Heart left ventricle (tissue), 13 donors: Measurements from ENCODE around the gene BDKRB2.

Experiments used
- CTCF ChIP-seq, 12 donors: fragments of 200-600 bp; sonication (generic) in 4 of 12; IDR thresholded peaks; one replicate each; pipeline versions ENCODE4 v1.5.0 to v1.8.0; 2018 to 2022; ENCODE audit warnings: antibody characterized with exemption in 12 of 12, mild to moderate bottlenecking in 5 of 12
- POLR2A ChIP-seq, 2 donors: fragments of 450-650 bp; IDR thresholded peaks; one replicate each; pipeline ENCODE4 v1.6.1; 2017; ENCODE audit warnings: antibody characterized with exemption in 2 of 2, mild to moderate bottlenecking in 2 of 2, moderate library complexity in 2 of 2
- donor health status: ischemic (EF 13 %, LVEDD 7.1; RV severe dilation, severe dysfunction).
- donor health status: DM: no; HTN: yes; CAD: no.
- donor health status: DM: no; HTN: no; CAD: no.
- donor health status: ischemic (EF 25% LVEDD 6.9; RV normal size, moderate dysfunction).
- donor health status: ischemic (EF 25% LVEDD 5.7; RV mildly dilated, moderate dysfunction).
- donor health status: ischemic (EF 35%, LVEDD 5.7; RV mildly dilated, moderate dysfunction).
- donor health status: nonischemic (EF 11% LVEDD 7.7; RV severe dilation, severe dysfunction).
- donor health status: DM: yes; HTN: yes; CAD: no.
- donor health status: PGD.
- donor health status: ischemic (EF 29% LVEDD 5.4; RV normal size, mild dysfunction).
- donor health status: nonischemic (EF 23%, LVEDD 6.1; RV moderate dilation, normal function).

GRCh38 chr14:96273629-96274028 lies 69.0 kb downstream of the BDKRB2 start:
- TF ChIP-seq POLR2A (IDR thresholded peaks at IDR 0.05) (no peak), CTCF (IDR thresholded peaks at IDR 0.05) (no peak)
